PC-9 (cell line): ENCODE results near the gene NHLRC1. TPM values are rescaled to one million over a fixed set of nuclear protein-coding genes. Genes with fewer than 3 reads are reported as not detected.
"Not testable (repeated sequence)": the region's sequence is repeated elsewhere in the genome, so short reads cannot be mapped to it uniquely, and the experiment has no call there.

Source experiments
- BruUV-seq: library from RNA; stranded (reverse); fragments of 400-500 nt; replicated peaks from 2 replicates; lab custom pipeline; 2021; lab: Mats Ljungman, UMichigan
- CTCF ChIA-PET: fragments of 300-600 bp; sonication (Branson Sonifier 250); formaldehyde crosslinking; loops from one replicate; lab custom pipeline; 2022; ENCODE audit warnings: antibody characterized with exemption; lab: Charles Lee
- POLR2A ChIA-PET: fragments of 300-600 bp; sonication (Branson Sonifier 250); formaldehyde crosslinking; loops from one replicate; lab custom pipeline; 2022; ENCODE audit warnings: antibody characterized with exemption; ENCODE audit not compliant: unreplicated experiment; lab: Charles Lee
- DNase-seq, 2 experiments: peaks; one replicate each; pipeline versions ENCODE4 v3.0.0 to v3.0.0-alpha.2; 2015 to 2022; ENCODE audit warnings: mixed read lengths in 1 of 2
- H2AFZ ChIP-seq: fragments of 200-600 bp; sonication (generic); 2 replicates; pipeline ENCODE4 v1.8.1; 2017; ENCODE audit warnings: antibody characterized with exemption
- H3F3A ChIP-seq: fragments of 200-600 bp; sonication (generic); 2 replicates; pipeline ENCODE4 v1.8.1; 2017; ENCODE audit warnings: antibody characterized with exemption, mild to moderate bottlenecking, low read depth; ENCODE audit not compliant: insufficient read depth
- H3K27ac ChIP-seq: fragments of 200-600 bp; sonication (generic); 2 replicates; pipeline ENCODE4 v1.6.1; 2016; ENCODE audit warnings: mixed run types
- H3K27me3 ChIP-seq: fragments of 200-600 bp; sonication (generic); 2 replicates; pipeline ENCODE4 v1.6.1; 2016; ENCODE audit warnings: low read depth, mixed run types; ENCODE audit not compliant: insufficient read depth
- H3K36me3 ChIP-seq: fragments of 200-600 bp; sonication (generic); 2 replicates; pipeline ENCODE4 v1.6.1; 2016; ENCODE audit warnings: low read depth, mixed run types
- H3K4me1 ChIP-seq: fragments of 200-600 bp; sonication (generic); replicated peaks from 2 replicates; pipeline ENCODE4 v1.6.1; 2016; ENCODE audit warnings: mixed run types; ENCODE audit not compliant: insufficient read depth
- H3K4me2 ChIP-seq: fragments of 200-600 bp; sonication (generic); 2 replicates; pipeline ENCODE4 v1.6.1; 2017; ENCODE audit warnings: mixed run types
- H3K4me3 ChIP-seq: fragments of 200-600 bp; sonication (generic); 2 replicates; pipeline ENCODE4 v1.6.1; 2016; ENCODE audit warnings: mixed run types
- H3K79me2 ChIP-seq: fragments of 200-600 bp; sonication (generic); 2 replicates; pipeline ENCODE4 v1.6.1; 2017; ENCODE audit warnings: low read depth, mixed run types
- H3K9me2 ChIP-seq: fragments of 200-600 bp; sonication (generic); 2 replicates; pipeline ENCODE4 v1.8.1; 2017; ENCODE audit warnings: mild to moderate bottlenecking; ENCODE audit not compliant: insufficient read depth
- H3K9me3 ChIP-seq: fragments of 200-600 bp; sonication (generic); 2 replicates; pipeline ENCODE4 v1.8.1; 2016; ENCODE audit warnings: low read depth; ENCODE audit not compliant: insufficient read depth
- H4K20me1 ChIP-seq: fragments of 200-600 bp; sonication (generic); 2 replicates; pipeline ENCODE4 v1.8.1; 2017; ENCODE audit not compliant: insufficient read depth
- CTCF ChIP-seq: fragments of 200-600 bp; sonication (generic); conservative IDR thresholded peaks from 2 replicates; pipeline ENCODE4 v1.6.1; 2017; ENCODE audit warnings: mixed run types, antibody characterized with exemption, mild to moderate bottlenecking, moderate library complexity
- EZH2 ChIP-seq: fragments of 200-600 bp; sonication (generic); IDR thresholded peaks from 2 replicates; pipeline ENCODE4 v1.8.0; 2017; ENCODE audit warnings: antibody characterized with exemption, low read depth
- intact Hi-C: fragments of 100-400 bp; cut with micrococcal nuclease; formaldehyde crosslinking; loops from one replicate; pipeline ENCODE4 v1.10.0; 2022; ENCODE audit not compliant: unreplicated experiment
- total RNA-seq: library from RNA; stranded (reverse); gene quantifications from 2 replicates; pipeline ENCODE4 v1.2.3, GENCODE V29; 2021

Gene NHLRC1
- total RNA-seq, 1 experiment from 2014 or later = 1.0 TPM

DNA sequence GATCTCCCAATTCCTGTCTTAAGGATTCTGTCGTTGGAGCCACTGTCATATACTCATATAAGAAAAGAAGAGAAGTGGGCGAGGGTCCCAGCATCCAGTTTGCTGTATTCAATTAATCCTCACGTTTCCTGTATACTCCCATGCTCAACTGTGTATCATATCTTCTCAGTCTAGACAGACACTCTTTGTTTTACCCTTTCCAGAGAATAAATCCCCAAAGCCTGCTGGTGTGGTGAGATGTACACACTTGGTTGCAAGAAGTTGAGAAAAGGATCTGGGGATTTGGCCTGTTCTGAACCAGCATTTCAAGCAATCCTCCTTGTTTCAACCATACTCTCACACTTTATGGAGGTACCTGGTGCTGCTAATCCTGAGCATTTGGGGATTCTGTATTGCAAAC lies 29.3 kb upstream of the NHLRC1 start:
- CTCF ChIA-PET = no interaction called here
- intact Hi-C loops = loop anchor here (10.0 kb wide), 3 partner anchors 173 to 567 kb away; no protein-coding TSS in a partner anchor
- no peak overlapping the region for H3K27ac ChIP-seq

GRCh38 chr6:18151391-18151790 lies 28.9 kb upstream of the NHLRC1 start:
- intact Hi-C loops = loop anchor here (10.0 kb wide), 3 partner anchors 173 to 567 kb away; no protein-coding TSS in a partner anchor
- H3K27me3 ChIP-seq, H3K9me3 ChIP-seq, H3F3A ChIP-seq, BruUV-seq, POLR2A ChIA-PET, H3K4me2 ChIP-seq, H2AFZ ChIP-seq, H3K36me3 ChIP-seq, H3K27ac ChIP-seq, H3K9me2 ChIP-seq, DNase-seq, H3K4me3 ChIP-seq, H4K20me1 ChIP-seq, H3K79me2 ChIP-seq, CTCF ChIA-PET: not testable (repeated sequence)
- H3K4me1 ChIP-seq = peaks cover 23% of the 10 kb centered on the region

More for the DNA sequence above, 29.3 kb upstream of the NHLRC1 start:
- H3K4me2 ChIP-seq = no peak overlapping the region
- no peaks in the 10 kb centered on the region for H3K79me2 ChIP-seq
- no peaks in the 10 kb centered on the region for H3K27me3 ChIP-seq
- no peaks in the 10 kb centered on the region for H3K9me3 ChIP-seq
- no peaks in the 10 kb centered on the region for H3K36me3 ChIP-seq
- peaks cover 27% of the 10 kb centered on the region for H3K4me1 ChIP-seq
- BruUV-seq = no TSS peak
- TF ChIP-seq CTCF (no peak), EZH2 (no peak)
- H3K9me2 ChIP-seq = no peaks in the 10 kb centered on the region
- peaks cover 12% of the 10 kb centered on the region; the same call in 1 of the 2 replicates for H3F3A ChIP-seq
- no peaks in the 10 kb centered on the region for H4K20me1 ChIP-seq
- POLR2A ChIA-PET = no interaction called here
- no peak for DNase-seq
- H2AFZ ChIP-seq = no peak overlapping the region
- no peak overlapping the region for H3K4me3 ChIP-seq

- Histone ChIP-seq H3K4me1 (peaks cover 12% of the 10 kb centered on the region), H3K27me3 (no peaks in the 10 kb centered on the region), H3K9me3 (no peaks in the 10 kb centered on the region), H3K27ac (no peak overlapping the region), H3K9me2 (no peaks in the 10 kb centered on the region), H3K4me3 (no peak overlapping the region), H3K4me2 (no peak overlapping the region), H3F3A (no peaks in the 10 kb centered on the region), H3K36me3 (peaks cover 4% of the 10 kb centered on the region; the same call in 1 of the 2 replicates), H2AFZ (no peak overlapping the region), H3K79me2 (no peaks in the 10 kb centered on the region), H4K20me1 (no peaks in the 10 kb centered on the region)
- POLR2A ChIA-PET = no interaction called here
- DNase-seq = peak; percentile 21 to 56
- BruUV-seq = no TSS peak
- no peak for TF ChIP-seq CTCF
- no peak for TF ChIP-seq EZH2
- CTCF ChIA-PET = interaction anchor here (0.6 to 0.7 kb wide), 2 partner anchors 1284 to 1367 kb away, joined by 3 to 6 read pairs; no protein-coding TSS in a partner anchor
- intact Hi-C loops = no loop called here
These were observed 26.0 kb upstream of the NHLRC1 start for GRCh38 chr6:18148304-18149025.
